GM19438 (cell line): Measurements from ENCODE around the gene OR5H14.
"Not testable (repeated sequence)": the region's sequence is repeated elsewhere in the genome, so short reads cannot be mapped to it uniquely, and the experiment has no call there.

Experiments
- ATAC-seq: cut with Tn5 transposase; IDR thresholded peaks from one replicate; pipeline ENCODE4 v1.9.1; 2021; ENCODE audit warnings: low read depth; ENCODE audit not compliant: unreplicated experiment

OR5H14 gene

DNA sequence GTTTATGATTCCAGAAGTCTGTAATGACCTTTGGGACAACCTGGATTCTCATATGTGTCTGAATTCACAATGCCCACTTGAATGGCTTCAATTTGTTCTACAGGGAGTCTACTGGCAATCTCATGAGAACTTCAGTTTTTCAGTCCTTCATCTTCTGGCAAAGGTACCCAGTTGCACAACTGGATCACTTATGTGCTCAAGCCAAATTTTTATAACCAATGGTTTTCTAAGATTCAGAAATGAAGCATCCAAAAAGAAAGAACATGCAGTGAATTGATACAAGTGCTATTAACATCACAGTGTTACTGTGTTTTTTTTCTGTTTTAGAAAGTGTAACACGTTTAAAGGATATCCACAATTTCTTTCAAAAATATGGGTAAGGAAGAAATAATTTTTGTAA is at the start of gene OR5H14:
Gene OR5H14 (plus strand): TSS at position 301 of the 400 bp plus-strand sequence. CDS start 1,907 bp downstream, outside the sequence.
- ATAC-seq = no peak

DNA sequence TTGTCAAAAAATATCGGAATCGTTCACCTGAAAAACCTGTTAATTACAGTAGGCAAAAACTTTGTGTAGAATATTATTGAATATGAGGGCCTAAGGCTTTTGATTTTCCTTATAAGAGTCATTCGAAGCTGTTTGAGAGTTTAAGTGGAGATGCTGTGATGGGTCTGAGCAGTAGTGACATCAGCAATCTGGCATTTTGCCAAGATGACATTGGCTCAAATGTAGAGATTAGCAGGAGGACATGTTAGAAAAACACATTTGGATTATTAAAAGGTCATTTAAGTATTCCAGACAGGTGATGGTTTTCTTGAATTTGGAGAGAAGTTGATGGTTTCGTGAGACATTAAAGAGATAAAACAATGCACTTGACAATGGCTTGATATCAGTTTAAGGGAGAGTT is 47.4 kb upstream of the OR5H14 start:
- no peak for ATAC-seq

DNA sequence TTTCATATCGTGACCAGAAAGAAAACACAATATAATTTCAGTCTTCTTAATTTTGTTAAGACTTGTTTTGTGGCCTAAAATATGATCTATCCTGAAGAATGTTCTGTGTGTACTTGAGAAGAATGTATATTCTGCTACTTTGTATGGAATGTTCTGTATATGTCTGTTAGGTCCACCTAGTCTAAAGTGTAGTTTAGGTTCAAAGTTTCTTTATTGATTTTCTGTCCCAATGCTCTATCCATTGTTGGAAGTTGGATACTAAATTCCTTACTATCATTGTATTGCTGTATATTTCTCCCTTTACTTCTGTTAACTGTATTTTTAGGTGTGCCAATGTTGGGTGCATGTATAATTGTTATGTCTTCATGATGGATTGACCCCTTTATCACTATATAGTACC is 39.1 kb upstream of the OR5H14 start:
- no peak for ATAC-seq

DNA sequence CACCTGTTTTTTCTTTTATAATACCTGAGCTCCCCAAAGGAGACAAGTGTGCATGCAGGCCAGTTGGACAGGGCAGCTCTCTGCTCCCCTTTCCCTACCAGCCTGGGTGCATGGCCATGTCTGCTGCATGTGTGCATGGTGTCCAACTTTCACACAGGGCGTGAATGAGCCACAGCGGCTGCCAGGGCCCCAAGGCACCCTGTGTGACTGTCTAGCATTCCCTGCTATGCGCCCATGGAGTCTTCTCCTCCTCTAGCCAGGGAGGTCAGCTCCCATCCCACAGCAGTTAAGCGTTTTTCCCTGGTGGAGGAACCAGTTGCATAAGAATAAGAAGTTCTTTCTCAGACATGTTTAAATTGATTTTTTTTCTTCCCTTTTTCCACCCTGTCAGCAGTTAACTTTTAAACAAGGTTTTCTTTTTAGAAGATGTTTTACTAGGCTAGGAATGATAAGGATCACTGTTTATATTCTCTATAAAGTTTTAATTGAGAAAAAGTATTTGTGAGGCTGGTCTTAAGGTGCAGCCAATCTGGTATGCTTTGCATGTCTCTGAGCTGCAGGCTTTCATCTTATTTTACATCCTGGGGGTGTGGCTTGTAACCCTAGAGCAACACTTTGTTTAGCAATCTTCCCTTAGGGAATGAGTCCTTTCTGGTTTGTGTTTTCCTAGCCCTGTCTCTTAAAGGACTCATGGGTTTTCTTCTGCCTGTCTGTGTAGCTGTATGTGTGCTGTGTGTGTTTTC is 37.3 kb upstream of the OR5H14 start:
- ATAC-seq = no peak

DNA sequence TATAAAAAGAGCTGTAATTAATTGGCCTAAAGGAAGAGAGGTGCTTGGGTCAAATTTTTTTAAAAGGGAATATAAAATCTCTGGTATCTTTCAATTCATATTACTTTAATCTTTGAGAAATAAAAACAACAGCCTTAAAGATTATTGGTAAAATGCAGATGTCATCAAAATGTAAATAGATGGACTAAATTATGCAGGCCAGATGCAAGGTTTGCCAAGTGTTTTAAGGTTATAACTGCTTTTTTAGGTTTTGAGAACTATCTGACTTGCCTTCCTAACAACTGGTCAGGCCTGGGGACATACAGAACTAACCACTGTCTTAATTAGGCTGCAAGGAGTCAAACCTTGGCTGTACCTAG is 36.8 kb upstream of the OR5H14 start:
- no peak for ATAC-seq

DNA sequence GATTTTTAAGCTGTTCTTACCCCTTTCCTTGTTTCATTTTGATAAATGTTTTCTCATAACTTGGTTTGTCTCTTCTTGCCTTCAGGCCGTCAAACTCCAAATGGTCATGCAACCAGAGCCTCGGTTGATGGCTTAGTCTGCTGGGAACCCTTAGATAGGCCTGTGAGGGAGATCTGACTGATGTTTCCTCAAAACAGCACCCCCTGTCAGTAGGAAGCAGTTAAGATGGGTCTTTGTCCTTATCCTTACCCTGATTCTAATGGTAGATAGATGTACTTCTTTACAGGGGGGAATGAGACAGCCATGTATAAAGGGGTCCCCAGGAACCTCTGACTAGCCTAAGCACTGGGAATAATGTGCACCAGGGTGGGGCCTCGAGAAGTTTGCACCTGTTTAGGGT is 33.0 kb upstream of the OR5H14 start:
- ATAC-seq = no peak

DNA sequence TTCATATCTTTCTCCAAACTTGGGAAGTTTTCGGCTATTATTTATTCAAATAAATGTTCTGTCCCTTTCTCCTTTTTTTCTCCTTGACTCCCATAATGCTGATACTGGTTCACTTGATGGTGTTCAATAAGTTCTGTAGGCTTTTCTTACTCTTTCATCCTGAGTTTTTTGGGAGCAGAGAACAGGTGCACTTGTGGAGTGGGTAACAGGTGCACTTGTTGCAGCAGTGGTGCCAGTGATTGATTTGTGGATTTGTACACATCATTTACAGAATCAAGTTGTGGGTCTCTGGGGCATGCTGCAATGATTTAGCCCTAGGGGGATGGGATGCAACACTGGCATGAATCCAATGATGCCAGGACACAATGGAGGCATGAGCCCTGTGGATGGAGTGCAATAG is 31.6 kb upstream of the OR5H14 start:
- no peak for ATAC-seq

DNA sequence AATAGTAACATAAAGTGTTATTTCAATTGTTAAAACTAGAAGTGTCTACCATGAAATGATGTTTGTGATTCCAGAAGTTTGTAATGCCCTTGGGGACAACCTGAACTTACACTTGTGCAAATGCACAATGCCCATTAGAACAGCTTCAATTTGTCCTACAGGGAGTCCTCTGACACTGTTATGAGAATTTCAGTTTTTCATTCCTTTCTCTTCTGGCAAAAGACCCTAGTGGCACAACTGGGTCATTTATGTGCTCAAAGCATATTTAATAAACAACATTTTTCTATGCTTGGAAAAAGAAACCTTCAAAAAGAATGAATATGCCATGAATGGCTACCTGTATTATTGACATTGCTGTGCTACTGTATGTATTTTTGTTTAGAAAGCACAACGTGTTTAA is 16.9 kb upstream of the OR5H14 start, which contains the start of gene OR5H1:
Gene OR5H1 (plus strand): TSS at position 301 of the 400 bp plus-strand sequence. CDS start 1,977 bp downstream, outside the sequence.
- no peak for ATAC-seq

DNA sequence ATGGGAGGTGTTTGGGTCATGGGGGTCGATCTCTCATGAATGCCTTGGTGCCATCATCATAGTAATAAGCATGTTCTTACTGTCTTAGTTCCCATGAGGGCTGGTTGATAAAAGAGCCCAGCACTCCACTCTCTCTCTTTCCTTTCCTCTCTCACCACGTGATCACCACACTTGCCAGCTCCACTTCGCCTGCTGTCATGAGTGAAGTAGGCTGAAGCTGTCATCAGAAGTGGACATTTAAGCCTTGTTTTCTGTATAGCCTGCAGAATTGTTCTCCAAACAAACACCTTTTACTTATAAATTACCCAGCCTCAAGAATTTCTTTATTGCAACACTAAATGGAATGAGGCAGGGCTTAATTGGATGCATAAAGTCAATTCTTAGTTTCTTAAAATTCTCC is 10.6 kb upstream of the OR5H14 start:
- ATAC-seq = no peak

DNA sequence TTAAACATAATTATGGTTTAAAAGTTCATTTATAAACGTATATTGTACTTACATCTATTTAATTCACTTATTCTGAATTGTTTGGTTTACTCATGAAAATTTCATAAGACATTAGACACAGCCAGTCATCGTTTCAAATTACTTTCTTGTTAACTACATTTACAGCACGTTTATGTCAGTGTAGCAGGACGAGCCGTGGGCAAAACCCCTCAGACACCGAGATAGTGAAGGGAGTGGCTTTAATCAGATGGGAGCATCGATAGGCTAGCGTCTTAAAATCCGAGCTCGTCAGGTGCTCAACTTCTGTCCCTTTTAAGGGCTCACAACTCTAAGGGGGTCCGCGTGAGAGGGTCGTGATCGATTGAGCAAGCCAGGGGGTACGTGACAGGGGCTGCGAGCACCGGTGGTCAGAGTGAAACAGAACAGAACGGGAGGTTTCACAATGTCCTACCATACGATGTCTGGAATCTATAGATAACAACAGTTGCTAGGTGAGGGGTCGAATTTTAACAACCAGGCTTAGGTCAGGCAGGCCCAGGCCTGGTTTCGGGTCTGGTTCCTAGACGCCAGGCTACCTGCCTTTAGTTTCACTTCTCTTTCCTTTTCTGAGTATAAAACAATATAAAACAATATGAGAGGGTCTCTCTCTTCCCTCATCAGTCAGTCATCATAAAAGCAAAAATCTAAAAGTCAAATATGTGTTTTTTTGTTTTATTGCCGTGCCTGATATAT is 9.3 kb upstream of the OR5H14 start:
- ATAC-seq = not testable (repeated sequence)

DNA sequence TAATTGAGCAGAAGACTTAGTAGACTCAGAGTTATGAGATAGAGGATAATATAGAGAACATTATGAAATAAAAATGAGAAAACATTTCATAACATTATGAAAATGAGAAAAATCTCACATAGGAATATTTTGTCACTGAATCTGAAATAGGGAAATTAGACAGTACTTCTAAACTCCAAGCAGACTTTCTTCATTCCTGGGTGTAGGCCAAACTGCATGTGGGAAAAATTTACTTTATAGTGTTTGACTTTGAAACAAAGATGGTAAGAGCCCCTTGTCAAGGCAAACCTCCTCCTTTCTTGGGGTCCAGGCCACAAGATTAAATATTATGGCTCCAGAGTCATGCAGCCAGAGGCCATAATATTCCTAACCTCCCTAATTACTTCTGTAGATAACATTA is 6.7 kb upstream of the OR5H14 start:
- no peak for ATAC-seq

DNA sequence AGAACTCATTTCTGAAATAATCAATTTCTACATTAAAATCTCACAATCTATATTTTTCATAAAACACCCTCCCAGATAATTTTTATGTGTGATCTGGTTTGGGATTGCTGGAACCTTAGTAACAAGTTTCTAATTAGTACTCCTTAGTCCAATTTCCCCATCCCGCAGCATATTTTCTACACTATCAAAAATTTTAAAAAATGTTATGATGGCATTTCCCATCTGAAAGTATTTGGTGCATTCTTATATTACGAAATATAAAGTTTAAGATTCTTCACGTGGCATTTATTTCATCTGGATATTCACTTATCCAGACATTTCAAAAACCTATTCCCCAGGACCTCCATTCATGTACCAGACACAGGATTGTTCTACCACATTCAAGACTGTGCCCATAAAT is 1.5 kb downstream of the OR5H14 start:
- no peak for ATAC-seq

DNA sequence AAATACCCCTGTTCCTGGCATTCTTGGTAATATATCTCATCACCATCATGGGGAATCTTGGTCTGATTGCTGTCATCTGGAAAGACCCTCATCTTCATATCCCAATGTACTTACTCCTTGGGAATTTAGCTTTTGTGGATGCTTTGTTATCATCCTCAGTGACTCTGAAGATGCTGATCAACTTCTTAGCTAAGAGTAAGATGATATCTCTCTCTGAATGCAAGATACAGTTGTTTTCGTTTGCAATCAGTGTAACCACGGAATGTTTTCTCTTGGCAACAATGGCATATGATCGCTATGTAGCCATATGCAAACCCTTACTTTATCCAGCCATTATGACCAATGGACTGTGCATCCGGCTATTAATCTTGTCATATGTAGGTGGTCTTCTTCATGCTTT is 2.2 kb downstream of the OR5H14 start:
- ATAC-seq = not testable (repeated sequence)

DNA sequence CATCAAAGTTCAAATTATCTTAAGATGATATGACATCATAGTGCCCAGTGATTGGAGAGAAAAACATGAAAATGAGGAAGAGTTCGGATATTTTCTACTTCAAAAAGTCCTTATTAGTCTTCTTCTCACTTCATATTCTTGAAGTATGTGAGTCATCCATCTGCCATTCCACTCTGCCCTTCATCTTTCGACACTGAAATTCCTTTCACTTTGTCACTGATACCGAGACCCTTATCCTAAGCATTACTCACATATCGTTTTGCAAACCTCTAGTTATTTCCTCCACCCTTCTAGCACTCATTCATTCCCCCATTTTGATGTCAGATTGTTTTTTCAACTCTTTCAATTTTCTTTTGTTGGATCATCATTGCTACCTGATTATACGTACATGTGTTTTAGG is 4.0 kb downstream of the OR5H14 start:
- no peak for ATAC-seq

DNA sequence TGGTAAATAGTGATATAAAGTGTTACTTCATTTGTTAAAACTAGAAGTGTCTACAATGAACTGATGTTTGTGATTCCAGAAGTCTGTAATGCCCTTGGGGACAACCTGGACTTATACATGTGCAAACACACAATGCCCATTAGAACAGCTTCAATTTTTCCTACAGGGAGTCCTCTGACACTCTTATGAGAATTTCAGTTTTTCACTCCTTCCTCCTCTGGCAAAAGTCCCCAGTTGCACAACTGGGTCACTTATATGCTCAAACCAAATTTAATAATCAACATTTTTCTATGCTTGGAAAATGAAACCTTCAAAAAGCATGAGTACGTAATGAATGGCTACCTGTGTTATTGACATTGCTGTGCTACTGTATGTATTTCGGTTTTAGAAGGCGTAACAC is 19.1 kb downstream of the OR5H14 start, which contains the start of gene OR5H15:
Gene OR5H15 (plus strand): TSS at position 301 of the 400 bp plus-strand sequence. CDS start 2,004 bp downstream, outside the sequence.
- ATAC-seq = no peak

DNA sequence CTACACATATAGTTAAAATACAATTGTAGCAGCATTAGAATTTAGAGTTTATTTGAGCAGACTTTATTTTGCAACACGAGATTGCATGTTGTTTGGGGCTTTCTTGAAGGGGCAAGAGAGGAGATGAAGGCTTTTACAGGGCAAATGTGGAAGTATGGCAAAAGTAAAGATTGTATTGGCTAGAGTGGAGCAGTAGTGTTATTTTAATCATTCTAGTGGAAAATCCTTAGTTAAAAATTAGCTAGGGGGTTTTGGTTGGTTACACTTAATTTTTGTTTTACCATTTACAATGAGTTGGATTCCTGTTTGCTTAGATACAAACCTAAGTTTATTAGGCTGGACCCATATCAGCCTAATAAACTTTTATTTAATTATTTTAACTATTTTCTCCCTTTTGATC is 23.8 kb downstream of the OR5H14 start:
- ATAC-seq = no peak

DNA sequence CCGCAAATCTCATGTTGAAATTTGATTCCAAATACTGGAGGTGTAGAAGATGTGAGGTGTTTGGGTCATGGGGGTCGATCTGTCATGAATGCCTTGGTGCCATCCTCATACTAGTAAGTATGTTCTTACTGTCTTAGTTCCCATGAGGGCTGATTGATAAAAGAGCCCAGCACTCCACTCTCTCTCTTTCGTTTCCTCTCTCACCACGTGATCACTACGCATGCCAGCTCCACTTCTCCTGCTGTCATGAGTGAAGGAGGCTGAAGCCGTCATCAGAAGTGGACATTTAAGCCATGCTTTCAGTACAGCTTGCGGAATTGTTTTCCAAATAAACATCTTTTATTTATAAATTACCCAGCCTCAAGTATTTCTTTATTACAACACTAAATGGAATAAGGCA is 25.3 kb downstream of the OR5H14 start:
- no peak for ATAC-seq

DNA sequence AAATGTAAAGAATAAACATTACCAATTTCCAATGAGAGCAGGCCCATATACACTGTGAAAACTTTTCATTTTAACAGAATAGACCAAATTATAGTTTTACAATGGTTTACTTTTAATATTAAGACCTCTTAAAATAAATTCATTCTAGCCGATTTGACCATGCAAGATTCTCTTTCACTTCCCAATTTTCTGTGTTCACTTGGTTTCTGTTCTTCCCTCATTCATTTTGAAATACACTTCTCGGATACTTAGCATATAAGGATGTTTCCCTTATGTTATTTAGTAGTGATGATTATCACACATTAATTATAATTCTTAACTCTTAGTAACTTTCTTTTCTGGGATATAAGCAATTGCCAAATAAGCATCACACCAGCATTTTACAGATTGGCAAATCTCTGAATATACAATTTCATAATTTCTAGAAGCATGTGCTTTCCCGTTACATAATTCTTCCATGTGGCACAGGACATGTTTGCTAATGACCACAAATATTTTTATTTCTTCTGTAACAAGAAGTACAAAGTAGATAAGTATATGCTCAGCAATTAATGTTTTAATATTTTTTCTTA is 33.1 kb downstream of the OR5H14 start:
- no peak for ATAC-seq

DNA sequence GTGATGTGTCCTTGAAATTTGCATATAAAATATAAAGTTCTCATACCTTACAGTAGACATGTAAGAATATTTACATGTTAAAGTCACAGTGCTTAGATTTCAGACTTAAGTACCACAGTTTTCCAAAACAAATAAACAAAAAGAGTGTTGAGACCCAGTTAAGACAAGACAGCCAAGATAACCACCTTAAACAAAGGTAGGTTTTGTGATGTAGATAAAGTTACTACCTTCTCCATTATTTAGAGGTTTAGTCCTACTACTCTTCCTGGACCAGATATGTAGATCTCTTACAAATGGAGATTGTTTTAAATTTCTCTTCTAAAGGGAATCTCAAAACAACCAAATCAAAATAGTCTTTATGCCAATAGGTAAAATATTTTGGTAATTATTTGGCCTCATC is 34.9 kb downstream of the OR5H14 start:
- no peak for ATAC-seq

DNA sequence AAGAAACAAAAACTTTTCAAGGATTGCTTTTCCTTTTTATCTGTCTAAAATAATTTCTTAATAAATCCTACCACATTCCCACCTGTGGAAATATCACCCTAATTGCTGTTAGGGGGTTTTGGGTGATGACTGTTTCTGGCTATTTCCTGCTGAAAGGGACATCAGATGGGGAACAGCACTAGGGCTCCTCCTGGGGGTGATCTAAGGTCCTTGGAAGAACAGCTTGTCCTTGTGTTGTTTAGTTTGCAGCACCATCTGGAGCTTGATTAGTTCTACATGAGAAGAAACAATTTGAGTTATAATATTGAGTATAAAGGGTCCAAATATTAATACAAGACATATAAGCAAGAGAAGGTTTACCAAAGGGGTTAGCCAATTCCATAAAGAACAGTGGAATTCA is 37.9 kb downstream of the OR5H14 start:
- no peak for ATAC-seq

DNA sequence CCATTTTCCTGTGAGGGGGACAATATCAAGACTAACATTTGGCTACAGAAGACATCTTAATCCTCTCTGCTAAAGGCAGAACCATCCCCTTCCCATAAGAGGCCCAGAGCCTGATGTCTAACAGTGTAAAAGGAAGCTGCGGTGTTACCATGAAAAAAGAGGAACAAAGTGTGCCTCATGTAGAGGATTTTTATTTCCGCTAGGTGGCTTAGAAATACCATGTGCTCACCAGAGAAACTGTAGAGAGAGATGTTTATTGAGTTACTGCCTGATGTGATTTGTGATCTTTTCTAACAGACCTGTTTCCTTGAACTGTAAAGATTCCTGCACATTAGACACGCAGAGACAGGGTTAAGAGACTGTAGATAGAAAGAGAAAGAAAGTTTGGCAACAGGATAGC is 41.3 kb downstream of the OR5H14 start:
- ATAC-seq = peak; percentile 68

DNA sequence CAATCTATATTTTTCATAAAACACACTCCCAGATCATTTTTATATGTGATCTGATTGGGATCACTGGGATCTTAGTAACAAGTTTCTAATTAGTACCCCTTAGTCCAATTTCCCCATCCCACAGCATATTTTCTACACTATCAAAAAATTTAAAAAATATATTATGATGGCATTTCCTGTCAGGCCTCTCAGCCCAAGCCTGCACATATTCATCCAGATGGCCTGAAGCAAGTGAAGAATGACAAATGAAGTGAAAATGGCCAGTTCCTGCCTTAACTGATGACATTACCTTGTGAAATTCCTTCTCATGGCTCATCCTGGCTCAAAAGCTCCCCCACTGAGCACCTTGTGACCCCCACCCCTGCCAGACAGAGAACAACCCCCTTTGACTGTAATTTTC is 43.6 kb downstream of the OR5H14 start:
- not testable (repeated sequence) for ATAC-seq
